Measurements from ENCODE around the gene PLCG1. TPM values are rescaled to one million over a fixed set of nuclear protein-coding genes. Genes with fewer than 3 reads are reported as not detected.

Gene PLCG1
- total and polyA plus RNA-seq, 5 donors from 2014 or later = 30.4 to 540 (median 33.2) TPM

DNA sequence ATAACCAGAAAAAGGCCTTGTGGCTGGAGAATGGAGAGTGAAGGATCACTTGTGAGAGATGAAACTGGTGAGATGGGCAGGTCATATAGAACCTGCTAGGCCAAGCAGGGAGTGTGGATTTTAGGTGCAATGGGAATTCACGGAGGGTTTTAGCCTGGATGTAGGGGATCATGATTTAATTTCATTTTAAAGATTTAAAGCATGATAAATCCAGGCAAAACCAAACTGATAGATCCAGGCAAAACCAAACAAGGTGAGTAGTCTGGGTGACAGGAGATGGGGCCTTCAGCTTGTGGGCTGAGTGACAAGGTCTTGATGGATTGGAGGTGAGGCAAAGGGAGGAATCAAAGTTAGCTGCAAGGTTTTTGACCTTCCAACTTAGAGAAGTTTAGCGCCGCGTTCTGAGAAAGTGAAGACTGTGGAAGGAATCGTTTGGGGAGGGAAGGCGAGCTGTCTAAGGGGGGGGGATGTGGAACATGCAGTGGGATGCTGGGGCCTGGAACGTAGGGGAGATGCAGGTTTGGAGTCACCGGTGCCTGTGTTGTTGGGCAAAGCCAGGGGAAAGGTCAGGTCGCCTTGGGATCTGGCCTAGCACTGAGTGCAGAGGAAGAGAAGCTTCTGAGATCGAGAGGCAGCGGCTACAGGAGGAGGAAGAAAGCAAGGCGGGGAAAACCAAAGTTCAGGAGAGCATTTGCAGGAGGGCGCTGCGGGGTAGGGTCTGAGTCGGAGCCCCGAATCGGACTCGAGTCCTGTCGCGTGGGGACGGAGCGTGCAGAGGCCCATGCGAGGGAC lies 1.3 kb upstream of the PLCG1 start:
- Histone ChIP-seq H3K36me3 (ENCODE audit: control insufficient read depth, insufficient read depth, low read length) (no peaks in the 10 kb centered on the region), H3K4me3 (ENCODE audit: low read depth, low read length) (peak overlapping the region; percentile 53), H3K9me3 (ENCODE audit: control insufficient read depth in 2 of 2, low read length in 2 of 2) (no peaks in the 10 kb centered on the region), H3K27me3 (ENCODE audit: control insufficient read depth, insufficient read depth, low read length) (no peaks in the 10 kb centered on the region), H3K4me1 (ENCODE audit: control insufficient read depth, insufficient read depth, low read length, poor library complexity, severe bottlenecking) (peaks cover 63% of the 10 kb centered on the region), H3K27ac (ENCODE audit: insufficient read depth, low read length, poor library complexity, severe bottlenecking) (peak overlapping the region; percentile 84)
- H3K9me3 Mint-ChIP-seq = no peaks in the 10 kb centered on the region
- peak overlapping the region; percentile 85 to 96 (median 93) for H3K4me3 Mint-ChIP-seq
- H3K4me1 Mint-ChIP-seq = peaks cover 29 to 61% (median 49%) of the 10 kb centered on the region in 4 donors
- peaks cover 6% of the 10 kb centered on the region for H3K27me3 Mint-ChIP-seq
- peak overlapping the region; percentile 86 to 93 (median 93) for H3K27ac Mint-ChIP-seq
- DNase-seq (no peak), ATAC-seq (ENCODE audit: low read depth in 2 of 2) (no peak)
- peaks cover 5% of the 10 kb centered on the region for H3K36me3 Mint-ChIP-seq

DNA sequence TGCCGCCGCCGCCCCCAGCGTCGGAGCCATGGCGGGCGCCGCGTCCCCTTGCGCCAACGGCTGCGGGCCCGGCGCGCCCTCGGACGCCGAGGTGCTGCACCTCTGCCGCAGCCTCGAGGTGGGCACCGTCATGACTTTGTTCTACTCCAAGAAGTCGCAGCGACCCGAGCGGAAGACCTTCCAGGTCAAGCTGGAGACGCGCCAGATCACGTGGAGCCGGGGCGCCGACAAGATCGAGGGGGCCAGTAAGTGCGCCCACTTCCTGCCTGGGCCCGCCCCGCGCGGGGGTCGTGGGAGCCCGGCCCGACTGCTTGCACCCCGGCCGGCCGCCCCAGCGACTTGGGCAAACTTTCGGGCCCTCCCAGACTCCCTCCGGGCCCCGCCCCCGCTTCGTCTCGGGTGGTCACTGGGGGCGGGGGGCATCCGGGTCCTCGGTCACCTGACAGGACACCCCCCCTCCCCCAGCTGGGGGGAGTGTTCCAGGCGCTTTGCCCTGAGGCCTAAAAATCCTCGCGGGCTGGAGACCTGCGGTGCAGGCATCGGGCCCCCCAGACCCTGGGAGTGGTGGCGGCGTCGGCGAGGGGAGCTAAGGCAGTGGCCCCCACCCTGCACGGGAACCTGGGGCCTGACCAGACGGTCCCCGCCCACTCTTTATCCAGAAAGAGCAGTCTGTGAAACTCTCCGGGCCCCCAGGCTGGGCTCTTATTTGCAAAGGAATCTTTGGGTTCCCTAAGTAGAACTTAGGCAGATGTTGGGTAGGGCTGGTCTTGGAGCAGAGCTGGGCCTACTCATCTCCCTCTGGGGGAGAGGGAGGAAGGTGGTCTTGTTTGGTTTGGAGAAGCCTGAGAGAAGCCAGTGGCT lies 501 bp downstream of the PLCG1 start:
- DNase-seq (peak; percentile 67 to 85 (median 69)), ATAC-seq (ENCODE audit: low read depth in 2 of 2) (peak in 1 of 2 donors; percentile 2)
- Histone ChIP-seq H3K27ac (ENCODE audit: insufficient read depth, low read length, poor library complexity, severe bottlenecking) (peak overlapping the region; percentile 87), H3K9me3 (ENCODE audit: control insufficient read depth in 2 of 2, low read length in 2 of 2) (no peaks in the 10 kb centered on the region), H3K4me1 (ENCODE audit: control insufficient read depth, insufficient read depth, low read length, poor library complexity, severe bottlenecking) (peaks cover 81% of the 10 kb centered on the region), H3K4me3 (ENCODE audit: low read depth, low read length) (peak overlapping the region; percentile 89), H3K36me3 (ENCODE audit: control insufficient read depth, insufficient read depth, low read length) (no peaks in the 10 kb centered on the region), H3K27me3 (ENCODE audit: control insufficient read depth, insufficient read depth, low read length) (no peaks in the 10 kb centered on the region)
- Mint-ChIP-seq H3K4me1 (peaks cover 37 to 72% (median 55%) of the 10 kb centered on the region in 4 donors), H3K36me3 (peaks cover 5% of the 10 kb centered on the region), H3K9me3 (no peaks in the 10 kb centered on the region), H3K27me3 (peaks cover 6% of the 10 kb centered on the region), H3K4me3 (peak overlapping the region; percentile 95 to 97 (median 96)), H3K27ac (peak overlapping the region; percentile 92 to 100 (median 94))

- H3K9me3 Mint-ChIP-seq = no peaks in the 10 kb centered on the region
- H3K4me3 ChIP-seq (ENCODE audit: low read depth, low read length) = peak overlapping the region; percentile 89
- DNase-seq (peak; percentile 13 to 81 (median 40)), ATAC-seq (ENCODE audit: low read depth in 2 of 2) (peak in 1 of 2 donors; percentile 8)
- no peaks in the 10 kb centered on the region for H3K27me3 ChIP-seq (ENCODE audit: control insufficient read depth, insufficient read depth, low read length)
- no peaks in the 10 kb centered on the region for H3K36me3 ChIP-seq (ENCODE audit: control insufficient read depth, insufficient read depth, low read length)
- H3K36me3 Mint-ChIP-seq = peaks cover 5% of the 10 kb centered on the region
- H3K27ac Mint-ChIP-seq = peak overlapping the region; percentile 92 to 100 (median 94)
- peaks cover 89% of the 10 kb centered on the region for H3K4me1 ChIP-seq (ENCODE audit: control insufficient read depth, insufficient read depth, low read length, poor library complexity, severe bottlenecking)
- peak overlapping the region; percentile 95 to 97 (median 96) for H3K4me3 Mint-ChIP-seq
- peaks cover 39 to 73% (median 60%) of the 10 kb centered on the region in 4 donors for H3K4me1 Mint-ChIP-seq
- peak overlapping the region; percentile 87 for H3K27ac ChIP-seq (ENCODE audit: insufficient read depth, low read length, poor library complexity, severe bottlenecking)
- H3K9me3 ChIP-seq (ENCODE audit: control insufficient read depth in 2 of 2, low read length in 2 of 2) = no peaks in the 10 kb centered on the region
- H3K27me3 Mint-ChIP-seq = peaks cover 6% of the 10 kb centered on the region
Observed at GRCh38 chr20:41138475-41139226, 1.3 kb downstream of the PLCG1 start.

DNA sequence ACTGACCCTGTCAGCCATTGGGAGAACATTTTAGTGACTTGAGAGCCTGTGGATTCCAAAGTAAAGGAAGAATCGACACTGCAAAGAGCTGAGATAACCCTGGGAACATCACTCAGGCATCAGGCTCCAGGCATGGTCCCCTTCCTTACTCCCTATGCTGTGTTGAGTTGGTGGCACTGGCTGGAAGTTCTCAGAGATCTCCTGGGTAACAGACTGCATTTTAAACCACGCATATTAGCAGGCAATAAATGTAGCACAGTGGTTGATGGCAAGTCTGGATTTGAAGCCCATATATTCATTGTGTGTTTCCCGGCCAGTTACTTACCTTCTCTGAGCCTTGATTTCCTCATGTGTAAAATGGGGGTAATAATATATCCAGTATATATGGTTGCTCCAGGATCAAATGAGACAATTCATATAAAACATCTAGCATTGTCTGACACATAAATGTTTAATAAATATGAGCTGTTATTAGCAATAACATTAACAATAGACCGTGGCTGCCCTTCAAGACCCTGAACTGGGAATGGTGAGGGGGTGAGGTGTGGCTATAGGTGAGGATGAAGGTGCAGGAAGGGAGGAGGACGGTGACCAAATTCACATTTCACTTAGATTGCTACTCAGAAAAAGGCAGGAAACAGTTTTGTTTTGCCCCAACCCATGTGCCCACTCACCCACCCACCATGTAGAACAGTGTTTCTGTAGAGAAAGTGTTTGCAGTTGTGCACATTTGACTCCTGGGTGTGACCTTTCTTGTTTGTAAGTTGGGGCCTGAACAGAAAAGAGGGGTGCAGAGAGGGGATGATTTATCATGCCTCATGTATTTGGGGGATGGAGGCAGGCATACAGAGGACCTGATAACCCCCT lies 2.1 kb downstream of the PLCG1 start:
- Mint-ChIP-seq H3K4me3 (peak overlapping the region; percentile 95 to 97 (median 96)), H3K36me3 (peaks cover 7% of the 10 kb centered on the region), H3K9me3 (no peaks in the 10 kb centered on the region), H3K4me1 (peaks cover 34 to 73% (median 63%) of the 10 kb centered on the region in 4 donors), H3K27ac (peak overlapping the region; percentile 92 to 100 (median 94)), H3K27me3 (peaks cover 6% of the 10 kb centered on the region)
- Histone ChIP-seq H3K4me1 (ENCODE audit: control insufficient read depth, insufficient read depth, low read length, poor library complexity, severe bottlenecking) (peaks cover 89% of the 10 kb centered on the region), H3K4me3 (ENCODE audit: low read depth, low read length) (peak overlapping the region; percentile 89), H3K27me3 (ENCODE audit: control insufficient read depth, insufficient read depth, low read length) (no peaks in the 10 kb centered on the region), H3K9me3 (ENCODE audit: control insufficient read depth in 2 of 2, low read length in 2 of 2) (no peaks in the 10 kb centered on the region), H3K36me3 (ENCODE audit: control insufficient read depth, insufficient read depth, low read length) (peaks cover 5% of the 10 kb centered on the region), H3K27ac (ENCODE audit: insufficient read depth, low read length, poor library complexity, severe bottlenecking) (peak overlapping the region; percentile 87)
- no peak for ATAC-seq (ENCODE audit: low read depth in 2 of 2)
- peak in 1 of 3 donors; percentile 89 for DNase-seq

DNA sequence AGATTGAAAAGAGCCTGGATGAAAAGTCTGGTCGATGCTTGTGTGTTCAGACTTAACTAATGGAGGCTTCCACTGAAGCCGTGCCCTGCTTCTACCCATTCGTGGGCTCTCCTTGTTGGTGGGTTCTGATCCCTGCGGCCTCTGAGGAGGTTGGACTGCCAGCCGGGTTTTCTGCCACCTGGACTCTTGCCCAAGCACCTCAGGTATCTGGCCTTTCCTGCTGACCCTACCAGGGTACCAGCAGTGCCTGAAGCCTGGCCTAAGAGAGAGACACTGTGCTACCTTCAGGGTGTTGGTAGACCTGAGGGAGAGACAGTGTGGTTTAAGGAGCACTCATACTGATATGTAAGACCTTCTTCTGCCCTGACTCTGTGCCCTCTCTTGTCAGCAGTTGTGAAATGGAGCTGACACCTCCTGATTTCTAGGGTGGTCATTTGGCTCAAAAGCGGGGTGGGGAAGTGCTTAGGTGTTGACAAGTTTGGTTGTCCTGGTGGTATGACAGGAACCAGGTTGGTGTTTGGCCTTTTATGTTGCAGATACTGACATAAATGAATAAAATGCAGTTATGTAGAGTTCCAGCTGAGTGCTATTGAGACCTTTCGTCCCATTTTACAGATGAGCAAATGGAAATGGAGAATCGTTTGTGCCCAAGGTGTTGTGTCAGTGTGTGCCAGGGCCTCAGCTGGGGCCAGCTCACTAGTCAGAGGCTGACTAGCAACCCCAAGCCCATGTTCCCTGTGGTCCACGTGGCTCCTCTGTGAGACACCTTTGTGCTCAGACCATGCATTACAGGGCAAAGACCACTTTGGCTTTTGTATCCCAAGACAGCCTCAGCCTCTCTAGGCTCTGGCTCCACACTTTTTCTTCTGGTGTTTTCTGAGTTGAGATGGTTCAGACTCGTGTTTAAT lies 3.1 kb downstream of the PLCG1 start:
- Histone ChIP-seq H3K4me3 (ENCODE audit: low read depth, low read length) (peak overlapping the region; percentile 89), H3K27me3 (ENCODE audit: control insufficient read depth, insufficient read depth, low read length) (no peaks in the 10 kb centered on the region), H3K9me3 (ENCODE audit: control insufficient read depth in 2 of 2, low read length in 2 of 2) (no peaks in the 10 kb centered on the region), H3K4me1 (ENCODE audit: control insufficient read depth, insufficient read depth, low read length, poor library complexity, severe bottlenecking) (peaks cover 89% of the 10 kb centered on the region), H3K36me3 (ENCODE audit: control insufficient read depth, insufficient read depth, low read length) (peaks cover 7% of the 10 kb centered on the region), H3K27ac (ENCODE audit: insufficient read depth, low read length, poor library complexity, severe bottlenecking) (peak overlapping the region; percentile 87)
- H3K27me3 Mint-ChIP-seq = peaks cover 6% of the 10 kb centered on the region
- ATAC-seq (ENCODE audit: low read depth in 2 of 2) (no peak), DNase-seq (no peak)
- peaks cover 29 to 73% (median 64%) of the 10 kb centered on the region in 4 donors for H3K4me1 Mint-ChIP-seq
- H3K27ac Mint-ChIP-seq = peak overlapping the region; percentile 92 to 100 (median 94)
- peaks cover 11% of the 10 kb centered on the region for H3K36me3 Mint-ChIP-seq
- H3K9me3 Mint-ChIP-seq = no peaks in the 10 kb centered on the region
- peak overlapping the region; percentile 95 to 97 (median 96) for H3K4me3 Mint-ChIP-seq

- DNase-seq (peak in 1 of 3 donors; percentile 60), ATAC-seq (ENCODE audit: low read depth in 2 of 2) (no peak)
- no peaks in the 10 kb centered on the region for H3K9me3 ChIP-seq (ENCODE audit: control insufficient read depth in 2 of 2, low read length in 2 of 2)
- H3K27me3 ChIP-seq (ENCODE audit: control insufficient read depth, insufficient read depth, low read length) = no peaks in the 10 kb centered on the region
- peak overlapping the region; percentile 89 for H3K4me3 ChIP-seq (ENCODE audit: low read depth, low read length)
- peak overlapping the region; percentile 95 to 97 (median 96) for H3K4me3 Mint-ChIP-seq
- H3K9me3 Mint-ChIP-seq = no peaks in the 10 kb centered on the region
- H3K36me3 Mint-ChIP-seq = peaks cover 12% of the 10 kb centered on the region
- H3K27ac ChIP-seq (ENCODE audit: insufficient read depth, low read length, poor library complexity, severe bottlenecking) = peak overlapping the region; percentile 87
- H3K4me1 Mint-ChIP-seq = peaks cover 26 to 73% (median 63%) of the 10 kb centered on the region in 4 donors
- peak overlapping the region; percentile 92 to 100 (median 94) for H3K27ac Mint-ChIP-seq
- H3K27me3 Mint-ChIP-seq = peaks cover under 1% of the 10 kb centered on the region
- peaks cover 89% of the 10 kb centered on the region for H3K4me1 ChIP-seq (ENCODE audit: control insufficient read depth, insufficient read depth, low read length, poor library complexity, severe bottlenecking)
- peaks cover 7% of the 10 kb centered on the region for H3K36me3 ChIP-seq (ENCODE audit: control insufficient read depth, insufficient read depth, low read length)
Observed at GRCh38 chr20:41141153-41141815, 3.9 kb downstream of the PLCG1 start.
